A673 (cell line): ENCODE measurements around the gene PMEPA1. TPM values are rescaled to one million over a fixed set of nuclear protein-coding genes. Genes with fewer than 3 reads are reported as not detected.
A peak's percentile ranks its signal among the peaks of the same experiment; 100 is the strongest.

ENCODE experiments used
- BruUV-seq: library from RNA; stranded (reverse); fragments of 400-500 nt; replicated peaks from 2 replicates; lab custom pipeline; 2021; lab: Mats Ljungman, UMichigan
- CTCF ChIA-PET: fragments of 300-600 bp; sonication (Branson Sonifier 250); formaldehyde crosslinking; loops from one replicate; lab custom pipeline; 2022; ENCODE audit warnings: antibody characterized with exemption; lab: Charles Lee
- POLR2A ChIA-PET: fragments of 300-600 bp; sonication (Branson Sonifier 250); formaldehyde crosslinking; loops from one replicate; lab custom pipeline; 2022; ENCODE audit warnings: antibody characterized with exemption; ENCODE audit not compliant: low non-redundant PET; lab: Charles Lee
- DNase-seq: peaks from one replicate; pipeline ENCODE4 v3.0.0-alpha.2; 2015; ENCODE audit warnings: low spot score
- H3K27ac ChIP-seq: fragments of 200-600 bp; sonication (generic); 2 replicates; pipeline ENCODE4 v1.5.1; 2016; ENCODE audit warnings: mixed run types, low read depth, mild to moderate bottlenecking, mixed read lengths, antibody characterized with exemption, low read length; ENCODE audit not compliant: poor library complexity, severe bottlenecking
- H3K27me3 ChIP-seq: fragments of 200-600 bp; sonication (generic); replicated peaks from 2 replicates; pipeline ENCODE4 v1.6.1; 2017; ENCODE audit warnings: mixed run types, low read depth, mild to moderate bottlenecking, mixed read lengths, antibody characterized with exemption, low read length; ENCODE audit not compliant: insufficient read depth, poor library complexity
- H3K36me3 ChIP-seq: fragments of 200-600 bp; sonication (generic); 2 replicates; pipeline ENCODE4 v1.6.1; 2016; ENCODE audit warnings: mixed run types, mild to moderate bottlenecking, mixed read lengths, antibody characterized with exemption, low read length; ENCODE audit not compliant: insufficient read depth, poor library complexity, severe bottlenecking
- H3K4me1 ChIP-seq: fragments of 200-600 bp; sonication (generic); 2 replicates; pipeline ENCODE4 v1.6.1; 2017; ENCODE audit warnings: mixed run types, mild to moderate bottlenecking, mixed read lengths, antibody characterized with exemption, low read length; ENCODE audit not compliant: insufficient read depth, poor library complexity, severe bottlenecking
- H3K4me3 ChIP-seq: fragments of 200-600 bp; sonication (generic); 2 replicates; pipeline ENCODE4 v1.5.1; 2016; ENCODE audit warnings: low read depth, mixed run types, mild to moderate bottlenecking, mixed read lengths, low read length; ENCODE audit not compliant: poor library complexity, severe bottlenecking
- H3K9me3 ChIP-seq: fragments of 200-600 bp; sonication (generic); 2 replicates; pipeline ENCODE4 v1.6.1; 2016; ENCODE audit warnings: mixed run types, low read depth, mild to moderate bottlenecking, mixed read lengths, antibody characterized with exemption, low read length; ENCODE audit not compliant: poor library complexity, severe bottlenecking
- CTCF ChIP-seq: fragments of 300-800, 200-600 bp; sonication (generic); conservative IDR thresholded peaks from 2 replicates; pipeline ENCODE4 v1.5.1; 2017; ENCODE audit warnings: low read depth, mild to moderate bottlenecking, antibody characterized with exemption, low read length, moderate library complexity, mixed read lengths
- EZH2 ChIP-seq: fragments of 200-600 bp; sonication (generic); IDR thresholded peaks from 2 replicates; pipeline ENCODE4 v1.6.1; 2017; ENCODE audit warnings: borderline replicate concordance, low read depth, mild to moderate bottlenecking, mixed read lengths, antibody characterized with exemption, low read length; ENCODE audit not compliant: poor library complexity, severe bottlenecking
- intact Hi-C: fragments of 100-400 bp; cut with micrococcal nuclease; formaldehyde crosslinking; loops from one replicate; pipeline ENCODE4 v1.10.0; 2022; ENCODE audit not compliant: unreplicated experiment
- total RNA-seq: library from RNA; stranded (reverse); gene quantifications from 2 replicates; pipeline ENCODE4 v1.2.3, GENCODE V29; 2021

PMEPA1 gene
- total RNA-seq, 1 experiment from 2014 or later, result 9.7 TPM

DNA sequence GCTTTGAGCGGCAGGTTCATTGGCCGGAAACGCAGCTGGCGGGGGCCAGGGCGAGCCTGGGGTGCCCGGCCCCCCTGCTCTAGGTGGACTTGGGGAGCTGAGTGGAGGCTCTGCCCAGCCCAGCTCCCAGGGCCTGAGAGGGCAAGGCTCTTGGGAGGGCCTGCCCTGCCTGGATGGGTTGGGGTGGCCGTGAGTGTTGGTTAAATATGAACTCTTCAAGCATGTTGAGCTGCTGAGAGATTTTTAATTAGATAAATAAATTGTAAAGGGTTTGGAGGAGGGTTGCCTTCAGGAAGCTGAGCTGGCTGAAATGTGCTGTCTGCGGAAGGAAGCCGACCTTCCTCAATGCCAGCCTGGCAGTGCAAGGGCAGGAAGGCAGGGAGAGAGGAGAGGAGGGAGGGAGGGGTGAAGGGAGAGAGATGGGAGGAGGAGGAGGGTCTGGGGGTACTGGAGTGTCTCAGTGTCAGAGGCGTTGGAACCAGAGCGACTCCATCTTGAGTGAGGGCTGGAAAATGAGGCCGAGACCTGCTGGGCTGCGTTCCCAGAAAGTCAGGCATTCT, 39.4 kb upstream of the PMEPA1 start:
- Histone ChIP-seq H3K4me3 (peak overlapping the region; percentile 27), H3K27ac (no peak overlapping the region), H3K4me1 (peaks cover 7% of the 10 kb centered on the region), H3K9me3 (no peaks in the 10 kb centered on the region), H3K36me3 (no peaks in the 10 kb centered on the region), H3K27me3 (no peaks in the 10 kb centered on the region)
- no peak for TF ChIP-seq CTCF
- no peak for TF ChIP-seq EZH2
- DNase-seq, result no peak
- intact Hi-C loops, result no loop called here
- POLR2A ChIA-PET, result no interaction called here
- no TSS peak for BruUV-seq
- CTCF ChIA-PET, result no interaction called here

GRCh38 chr20:57748601-57749130, 38.9 kb upstream of the PMEPA1 start:
- ChIA-PET CTCF (no interaction called here), POLR2A (no interaction called here)
- TF ChIP-seq CTCF, result no peak
- no peak for TF ChIP-seq EZH2

GRCh38 chr20:57747861-57748481, 38.2 kb upstream of the PMEPA1 start:
- no peaks in the 10 kb centered on the region for H3K27me3 ChIP-seq
- ChIA-PET CTCF (no interaction called here), POLR2A (no interaction called here)
- no peak for DNase-seq
- H3K4me3 ChIP-seq, result no peak overlapping the region
- H3K9me3 ChIP-seq, result no peaks in the 10 kb centered on the region
- H3K4me1 ChIP-seq, result peaks cover 7% of the 10 kb centered on the region
- H3K36me3 ChIP-seq, result no peaks in the 10 kb centered on the region
- intact Hi-C loops, result no loop called here
- TF ChIP-seq EZH2, result no peak
- no peak for TF ChIP-seq CTCF
- no TSS peak for BruUV-seq
- no peak overlapping the region for H3K27ac ChIP-seq

More at GRCh38 chr20:57748601-57749130, 38.9 kb upstream of the PMEPA1 start:
- intact Hi-C loops, result no loop called here
- no TSS peak for BruUV-seq
- H3K36me3 ChIP-seq, result no peaks in the 10 kb centered on the region
- peak; percentile 85 for DNase-seq
- H3K4me1 ChIP-seq, result peaks cover 7% of the 10 kb centered on the region
- H3K27ac ChIP-seq, result no peak overlapping the region
- H3K4me3 ChIP-seq, result peak overlapping the region; percentile 27
- H3K9me3 ChIP-seq, result no peaks in the 10 kb centered on the region
- H3K27me3 ChIP-seq, result no peaks in the 10 kb centered on the region
